Spleen (tissue), 11 donors: ENCODE results near the gene FKBP11. TPM values are rescaled to one million over a fixed set of nuclear protein-coding genes. Genes with fewer than 3 reads are reported as not detected.
A peak's percentile ranks its signal among the peaks of the same experiment; 100 is the strongest.

Experiments used
- DNase-seq: peaks from one replicate; pipeline ENCODE4 v3.0.0-alpha.2; 2020
- H3K27ac ChIP-seq, 8 donors: fragments of 200-600 bp; sonication (generic) in 7 of 8; 1 replicate in 4 of 8; 2 replicates in 4 of 8; pipeline versions ENCODE4 v1.5.0 to v1.8.0; 2016 to 2021; ENCODE audit warnings: inconsistent platforms in 4 of 8, mild to moderate bottlenecking in 4 of 8, moderate library complexity in 1 of 8
- H3K27me3 ChIP-seq, 7 donors: fragments of 200-600 bp; sonication (generic) in 6 of 7; replicated peaks in 1 of 7; 1 replicate in 4 of 7; 2 replicates in 3 of 7; pipeline versions ENCODE4 v1.5.0 to v1.8.0; 2016 to 2021; ENCODE audit warnings: inconsistent platforms in 3 of 7, mild to moderate bottlenecking in 1 of 7
- H3K36me3 ChIP-seq, 6 donors: fragments of 200-600 bp; sonication (generic) in 5 of 6; 1 replicate in 4 of 6; 2 replicates in 2 of 6; pipeline versions ENCODE4 v1.5.0 to v1.8.0; 2016 to 2021; ENCODE audit warnings: inconsistent platforms in 2 of 6
- H3K4me1 ChIP-seq, 6 donors: fragments of 200-600 bp; sonication (generic) in 5 of 6; 1 replicate in 3 of 6; 2 replicates in 3 of 6; pipeline versions ENCODE4 v1.5.0 to v1.8.0; 2016 to 2021; ENCODE audit warnings: inconsistent platforms in 3 of 6
- H3K4me3 ChIP-seq, 8 donors: fragments of 200-600 bp; sonication (generic) in 7 of 8; 1 replicate in 4 of 8; 2 replicates in 4 of 8; pipeline versions ENCODE4 v1.5.0 to v1.8.0; 2016 to 2021; ENCODE audit warnings: inconsistent platforms in 4 of 8, mild to moderate bottlenecking in 4 of 8, moderate library complexity in 2 of 8
- H3K9me3 ChIP-seq, 8 donors: fragments of 200-600 bp; sonication (generic) in 7 of 8; 1 replicate in 4 of 8; 2 replicates in 4 of 8; pipeline versions ENCODE4 v1.5.0 to v1.8.0; 2016 to 2021; ENCODE audit warnings: inconsistent platforms in 4 of 8
- CTCF ChIP-seq, 11 experiments: fragments of 200-600 bp in 7 of 11; fragments of 450-650 bp in 4 of 11; sonication (generic) in 4 of 11; IDR thresholded peaks in 8 of 11; conservative IDR thresholded peaks in 3 of 11; 1 replicate in 7 of 11; 2 replicates in 4 of 11; pipeline versions ENCODE4 v1.4.0 to v1.8.0; 2016 to 2021; ENCODE audit warnings: antibody characterized with exemption in 11 of 11, inconsistent platforms in 4 of 11, mild to moderate bottlenecking in 1 of 11
- POLR2A ChIP-seq, 3 donors: fragments of 450-650 bp; IDR thresholded peaks; one replicate each; pipeline ENCODE4 v1.5.1; 2017; ENCODE audit warnings: antibody characterized with exemption in 3 of 3, mild to moderate bottlenecking in 1 of 3
- POLR2AphosphoS5 ChIP-seq, 3 donors: sonication (generic); formaldehyde crosslinking; IDR thresholded peaks; one replicate each; pipeline ENCODE4 v1.5.1; 2017; ENCODE audit warnings: antibody characterized with exemption in 3 of 3
- WGBS, 5 donors: extraction: QIAGEN DNeasy Blood & Tissue Kit in 3 of 5; methylation state at CpG; one replicate each; pipeline versions ENCODE4 v1.1.5 to v1.1.7; 2013 to 2018; 5-methylcytosine and 5-hydroxymethylcytosine counted together
- intact Hi-C: fragments of 100-400 bp; cut with DNase I; formaldehyde crosslinking; loops from one replicate; pipeline ENCODE4 v1.15.0; 2023; ENCODE audit warnings: low total_unique reads
- polyA plus RNA-seq, 3 donors: library from polyadenylated mRNA; stranded (reverse); fragments of 200-250 nt; gene quantifications; one replicate each; pipeline ENCODE4 v1.2.1, GENCODE V29; 2013
- total RNA-seq, 7 donors: library from RNA; depleted of rRNA in 3 of 7; stranded (reverse); fragments of >200 nt in 3 of 7; fragmentation: NEBNext Ultra II Directional in 4 of 7; extraction: Animal tissue kit (Norgen Biotek cat#: 25700) in 4 of 7; gene quantifications; one replicate each; pipeline versions ENCODE4 v1.1.0 to v1.2.1, GENCODE V29; 2016 to 2021
- donor health status: healthy with polysubstance abuse.
- donor health status: DM: no; HTN: no; CAD: no; lungs with moderate emphysema.
- donor health status: DM: no; HTN: no; CAD: no.
- donor health status: Bipolar disorder and iron deficiency.
- donor health status: healthy.
- donor health status: DM: no; HTN: no; CAD: no.
- donor health status: DM: yes; HTN: yes; CAD: no.

FKBP11 gene
- total and polyA plus RNA-seq, 10 donors = 27.8 to 73.8 (median 42.7) TPM

DNA sequence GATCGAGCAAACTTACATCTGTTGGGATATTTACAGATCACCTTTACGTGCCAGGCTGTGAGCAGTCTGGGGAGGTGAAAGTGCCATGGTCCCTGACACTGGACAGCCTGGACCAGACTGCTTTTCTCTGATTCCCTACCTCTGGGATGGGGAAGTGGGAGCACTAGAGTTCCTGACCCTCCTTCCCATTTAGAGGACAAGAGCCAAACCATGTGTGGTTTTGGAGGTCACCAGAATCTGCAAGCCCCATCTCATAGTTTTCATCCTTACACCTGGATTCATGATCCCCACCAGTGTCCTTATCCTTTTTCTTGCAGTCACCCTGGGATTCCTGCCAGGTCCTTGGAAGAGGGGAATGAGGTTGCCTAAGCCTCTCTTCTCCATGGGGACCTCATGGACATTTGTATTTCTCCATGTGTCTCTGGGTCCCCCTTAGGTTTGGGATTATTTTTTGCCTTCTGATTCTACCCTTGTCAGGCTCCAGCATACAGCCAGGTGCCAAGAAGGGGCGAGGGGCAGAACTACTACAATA is 47.7 kb upstream of the FKBP11 start:
- H3K4me1 ChIP-seq = peaks cover 12 to 61% (median 45%) of the 10 kb centered on the region in 6 donors
- TF ChIP-seq POLR2A (IDR thresholded peaks at IDR 0.05) (no peak), CTCF (IDR thresholded peaks at IDR 0.05 in 8 of 11, conservative IDR thresholded peaks at IDR 0.05 in 3 of 11) (no peak), POLR2AphosphoS5 (IDR thresholded peaks at IDR 0.05) (no peak)
- H3K9me3 ChIP-seq = no peaks in the 10 kb centered on the region
- intact Hi-C loops = no loop called here
- H3K36me3 ChIP-seq = no peaks in the 10 kb centered on the region
- peaks cover 9 to 91% (median 68%) of the 10 kb centered on the region in 7 donors for H3K27me3 ChIP-seq
- no peak overlapping the region for H3K27ac ChIP-seq
- 12 to 26% (median 15%) methylated on average over 2 to 3 of the region's 3 CpGs for WGBS, 5 donors
- DNase-seq = no peak
- no peak overlapping the region for H3K4me3 ChIP-seq

GRCh38 chr12:48972213-48972951 is 47.1 kb upstream of the FKBP11 start:
- Histone ChIP-seq H3K9me3 (no peaks in the 10 kb centered on the region), H3K27ac (no peak overlapping the region), H3K27me3 (peaks cover 9 to 85% (median 61%) of the 10 kb centered on the region in 7 donors), H3K4me1 (peaks cover 9 to 54% (median 39%) of the 10 kb centered on the region in 6 donors), H3K4me3 (peak overlapping the region in 1 of 8 donors; percentile 53), H3K36me3 (no peaks in the 10 kb centered on the region)
- no peak for DNase-seq
- intact Hi-C loops = no loop called here
- TF ChIP-seq POLR2AphosphoS5 (IDR thresholded peaks at IDR 0.05) (no peak), POLR2A (IDR thresholded peaks at IDR 0.05) (no peak), CTCF (IDR thresholded peaks at IDR 0.05 in 8 of 11, conservative IDR thresholded peaks at IDR 0.05 in 3 of 11) (no peak)
- 6 to 14% (median 7%) methylated on average over 16 to 23 of the region's 23 CpGs for WGBS, 5 donors

DNA sequence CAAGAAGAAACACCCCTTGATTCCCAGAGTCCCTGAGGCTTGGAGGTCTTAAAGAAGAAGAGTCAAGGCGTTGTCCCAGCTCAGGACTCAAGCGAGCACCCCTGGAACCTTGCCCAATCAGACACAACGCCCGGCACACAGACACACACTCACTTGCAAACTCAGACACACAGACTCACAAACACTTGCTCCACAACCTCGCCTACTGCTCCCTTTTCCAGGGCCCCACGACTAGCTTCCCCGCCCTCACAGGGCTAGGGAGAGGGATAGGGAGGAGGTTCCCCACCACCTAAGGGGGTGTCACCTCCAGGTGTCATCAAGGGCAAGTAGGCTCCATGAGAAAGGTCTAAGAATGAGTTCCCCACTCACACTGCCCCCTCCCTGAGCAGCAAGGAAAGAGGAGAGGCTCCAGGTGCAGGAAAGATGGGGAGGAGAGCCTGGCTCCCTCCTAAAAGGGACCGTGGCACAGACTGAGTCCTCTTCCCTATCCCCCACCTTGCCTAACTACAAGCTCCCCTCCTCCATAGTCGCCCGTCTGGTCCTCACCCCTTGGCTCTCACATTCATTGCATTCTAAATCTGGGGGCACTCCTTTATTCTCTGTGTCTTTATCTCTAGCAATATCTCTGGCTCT is 45.5 kb upstream of the FKBP11 start:
- DNase-seq = no peak
- TF ChIP-seq POLR2A (IDR thresholded peaks at IDR 0.05) = no peak
- TF ChIP-seq POLR2AphosphoS5 (IDR thresholded peaks at IDR 0.05) = no peak
- TF ChIP-seq CTCF (IDR thresholded peaks at IDR 0.05 in 8 of 11, conservative IDR thresholded peaks at IDR 0.05 in 3 of 11) = no peak
- peaks cover 9 to 56% (median 38%) of the 10 kb centered on the region in 6 donors for H3K4me1 ChIP-seq
- intact Hi-C loops = no loop called here
- H3K9me3 ChIP-seq = no peaks in the 10 kb centered on the region
- H3K4me3 ChIP-seq = peak overlapping the region in 1 of 8 donors; percentile 55
- H3K27me3 ChIP-seq = peaks cover 9 to 69% (median 54%) of the 10 kb centered on the region in 7 donors
- H3K27ac ChIP-seq = no peak overlapping the region
- no peaks in the 10 kb centered on the region for H3K36me3 ChIP-seq
- 30 to 36% (median 32%) methylated on average over 10 of the region's 10 CpGs for WGBS, 5 donors
